ENCODE measurements around the gene CCND1.
"Not testable (repeated sequence)": the region's sequence is repeated elsewhere in the genome, so short reads cannot be mapped to it uniquely, and the experiment has no call there.

CCND1 gene

GRCh38 chr11:69669486-69669885 is 28.5 kb downstream of the CCND1 start:
- DNase-seq: no peak

- peak; percentile 28 for DNase-seq
These were observed 29.3 kb downstream of the CCND1 start for GRCh38 chr11:69670158-69670845.

GRCh38 chr11:69671734-69672465 is 30.9 kb downstream of the CCND1 start:
- DNase-seq: no peak

GRCh38 chr11:69674267-69674885 is 33.4 kb downstream of the CCND1 start:
- DNase-seq: peak; percentile 7

- peak; percentile 91 for DNase-seq
These were observed 34.1 kb downstream of the CCND1 start, which contains the start of gene LTO1 for GRCh38 chr11:69674886-69675714. LTO1 (minus strand) TSS chr11:69675353; CDS start chr11:69675239, 114 bp downstream.

- no peak for DNase-seq
These were observed 36.8 kb downstream of the CCND1 start for GRCh38 chr11:69677749-69678148.

- no peak for DNase-seq
These were observed 39.7 kb downstream of the CCND1 start for GRCh38 chr11:69680688-69681087.

- no peak for DNase-seq
These were observed 41.3 kb downstream of the CCND1 start for GRCh38 chr11:69682221-69682620.

GRCh38 chr11:69682681-69683326 is 41.8 kb downstream of the CCND1 start:
- DNase-seq: no peak

GRCh38 chr11:69683764-69684333 is 42.9 kb downstream of the CCND1 start:
- DNase-seq: no peak

GRCh38 chr11:69684651-69685050 is 43.7 kb downstream of the CCND1 start:
- no peak for DNase-seq

GRCh38 chr11:69685348-69685747 is 44.4 kb downstream of the CCND1 start:
- no peak for DNase-seq

GRCh38 chr11:69686452-69686851 is 45.5 kb downstream of the CCND1 start:
- no peak for DNase-seq

- DNase-seq: no peak
These were observed 45.9 kb downstream of the CCND1 start for GRCh38 chr11:69686856-69687255.

- not testable (repeated sequence) for DNase-seq
These were observed 47.2 kb downstream of the CCND1 start for GRCh38 chr11:69687969-69688771.

- no peak for DNase-seq
These were observed 48.7 kb downstream of the CCND1 start for GRCh38 chr11:69689484-69690319.

GRCh38 chr11:69691463-69691862 is 50.5 kb downstream of the CCND1 start:
- no peak for DNase-seq

GRCh38 chr11:69692422-69692821 is 51.5 kb downstream of the CCND1 start:
- DNase-seq: no peak

GRCh38 chr11:69694781-69695180 is 53.8 kb downstream of the CCND1 start:
- no peak for DNase-seq

GRCh38 chr11:69695581-69695980 is 54.6 kb downstream of the CCND1 start:
- DNase-seq: no peak

Data from kidney glomerular epithelial cell (primary cell).